K562 (cell line): ENCODE results near the gene RNMT. TPM values are rescaled to one million over a fixed set of nuclear protein-coding genes. Genes with fewer than 3 reads are reported as not detected.
"Not testable (repeated sequence)": the region's sequence is repeated elsewhere in the genome, so short reads cannot be mapped to it uniquely, and the experiment has no call there.

Source experiments
- ATAC-seq: fragments of 200-7000 bp; cut with Tn5 transposase; 3 replicates; pipeline ENCODE4 v1.9.1; 2020; ENCODE audit warnings: moderate library complexity
- BruUV-seq: library from RNA; stranded (reverse); fragments of 400-500 nt; replicated peaks from 2 replicates; lab custom pipeline; 2021; lab: Mats Ljungman, UMichigan
- CTCF ChIA-PET: fragments of 300-600 bp; formaldehyde crosslinking; extraction: SDS; loops from one replicate; lab custom pipeline; 2021; ENCODE audit warnings: low intra/inter-chr PET ratio; lab: Yijun Ruan, JAX
- POLR2A ChIA-PET: fragments of 300-600, 350-650 bp; sonication (Branson Sonifier 250); formaldehyde crosslinking; extraction: SDS; loops from one replicate; lab custom pipeline; 2021; ENCODE audit warnings: antibody characterized with exemption, inconsistent platforms; lab: Yijun Ruan, JAX
- DNase-seq, 4 experiments: peaks; one replicate each; pipeline versions ENCODE4 v3.0.0 to v3.0.0-alpha.2; 2011 to 2018; ENCODE audit warnings: low spot score in 3 of 4, mixed read lengths in 3 of 4; ENCODE audit errors: extremely low read depth in 1 of 4
- FAIRE-seq: peaks from 2 replicates; lab custom pipeline; 2011; peaks lifted over from hg19 to GRCh38; lab: Jason Lieb, UNC
- H2AFZ ChIP-seq: 2 replicates; pipeline ENCODE4 v1.6.0; 2011; ENCODE audit warnings: low read depth, low read length, control low read depth, inconsistent platforms
- H3K27ac ChIP-seq: fragments of 200-600 bp; 3 replicates; pipeline ENCODE4 v1.8.0; 2011; ENCODE audit warnings: low read depth, mild to moderate bottlenecking, control low read depth, inconsistent platforms, low read length, moderate library complexity, mixed read lengths; ENCODE audit errors: extremely low read depth
- H3K27me3 ChIP-seq, 2 experiments: fragments of 300-600 bp in 1 of 2; 2 replicates in 1 of 2; 3 replicates in 1 of 2; pipeline versions ENCODE4 v1.6.0 to v1.8.0; 2011; ENCODE audit warnings: inconsistent platforms in 2 of 2, low read length in 2 of 2, mild to moderate bottlenecking in 1 of 2, mixed read lengths in 1 of 2, moderate library complexity in 1 of 2; ENCODE audit not compliant: control insufficient read depth in 2 of 2, insufficient read depth in 2 of 2
- H3K36me3 ChIP-seq: fragments of 300-600 bp; 3 replicates; pipeline ENCODE4 v1.8.0; 2011; ENCODE audit warnings: mild to moderate bottlenecking, low read length, inconsistent platforms; ENCODE audit not compliant: control insufficient read depth, insufficient read depth
- H3K4me1 ChIP-seq, 2 experiments: fragments of 200-600 bp in 1 of 2; replicated peaks in 1 of 2; 2 replicates in 1 of 2; 3 replicates in 1 of 2; pipeline versions ENCODE4 v1.5.1 to v1.8.0; 2011; ENCODE audit warnings: inconsistent platforms in 2 of 2, low read length in 2 of 2, mild to moderate bottlenecking in 1 of 2, mixed read lengths in 1 of 2, moderate library complexity in 1 of 2; ENCODE audit not compliant: control insufficient read depth in 2 of 2, insufficient read depth in 2 of 2
- H3K4me2 ChIP-seq: 2 replicates; pipeline ENCODE4 v1.6.1; 2011; ENCODE audit warnings: low read length, control low read depth, inconsistent platforms, mixed read lengths; ENCODE audit not compliant: insufficient read depth
- H3K4me3 ChIP-seq: fragments of 200-600 bp; sonication (generic), shearing (Covaris generic); 2 replicates; pipeline ENCODE4 v1.5.1; 2016; ENCODE audit warnings: control low read depth, inconsistent platforms
- H3K79me2 ChIP-seq: fragments of 200-600 bp; 3 replicates; pipeline ENCODE4 v1.8.0; 2011; ENCODE audit warnings: low read length, inconsistent platforms; ENCODE audit not compliant: control insufficient read depth, insufficient read depth
- H3K9ac ChIP-seq, 2 experiments: 2 replicates each; pipeline versions ENCODE4 v1.6.0 to v1.6.1; 2011; ENCODE audit warnings: low read depth in 2 of 2, low read length in 2 of 2, control low read depth in 1 of 2, inconsistent platforms in 1 of 2, mild to moderate bottlenecking in 1 of 2, mixed read lengths in 1 of 2; ENCODE audit not compliant: insufficient read depth in 1 of 2
- H3K9me1 ChIP-seq: one replicate; pipeline ENCODE4 v1.6.0; 2011; ENCODE audit warnings: inconsistent platforms, mild to moderate bottlenecking, low read length, moderate library complexity; ENCODE audit not compliant: control insufficient read depth, insufficient read depth
- H3K9me3 ChIP-seq: replicated peaks from 2 replicates; pipeline ENCODE4 v1.5.1; 2011; ENCODE audit warnings: low read depth, low read length, inconsistent platforms; ENCODE audit not compliant: control insufficient read depth, insufficient read depth
- H4K20me1 ChIP-seq: replicated peaks from 2 replicates; pipeline ENCODE4 v1.6.1; 2011; ENCODE audit warnings: low read length, inconsistent platforms, mixed read lengths; ENCODE audit not compliant: control insufficient read depth, insufficient read depth
- BRD4 ChIP-seq: fragments of 200-600 bp; sonication (generic); IDR thresholded peaks from 2 replicates; pipeline ENCODE4 v1.6.1; 2017; ENCODE audit warnings: inconsistent platforms
- NCOA1 ChIP-seq: fragments of 450-650 bp; IDR thresholded peaks from 2 replicates; pipeline ENCODE4 v1.6.1; 2016; ENCODE audit warnings: low read depth
- ZNF146 ChIP-seq: IDR thresholded peaks from one replicate; pipeline ENCODE4 v1.6.1; 2018; ENCODE audit warnings: missing compliant biosample characterization; ENCODE audit not compliant: unreplicated experiment
- WGBS: fragments of 100-300 bp; shearing (Covaris generic); methylation state at CpG from one replicate; pipeline ENCODE4 v1.1.6; 2016; ENCODE audit warnings: low coverage, mixed read lengths; ENCODE audit not compliant: insufficient coverage; ENCODE audit errors: missing lambda C conversion rate; 5-methylcytosine and 5-hydroxymethylcytosine counted together
- in situ Hi-C: fragments of 300-500 bp; cut with MboI; formaldehyde crosslinking; loops from 4 replicates; pipeline ENCODE4 v1.15.0; 2018; ENCODE audit warnings: inconsistent platforms, mixed read lengths
- intact Hi-C: fragments of 100-400 bp; cut with micrococcal nuclease; formaldehyde crosslinking; loops from 2 replicates; pipeline ENCODE4 v1.14.2; 2022
- polyA plus RNA-seq, 8 experiments: library from polyadenylated mRNA; depleted of rRNA in 4 of 8; stranded (reverse) in 5 of 8; unstranded in 3 of 8; fragments of >200 nt; fragmentation: Nextera tagmentation in 2 of 8; fragmentation: Illumina TruSeq in 1 of 8; extraction: Ambion mirVana in 2 of 8; extraction: Trizol in 1 of 8; gene quantifications; 2 replicates each; pipeline versions ENCODE4 v1.2.1 to v1.2.3, GENCODE V29; 2011 to 2014; ENCODE audit warnings: inconsistent platforms in 1 of 8, missing spikeins in 1 of 8
- total RNA-seq, 7 experiments: library from RNA; depleted of rRNA in 6 of 7; stranded (reverse); fragments of >200 nt in 6 of 7; fragmentation: Illumina TruSeq in 2 of 7; extraction: Trizol in 2 of 7; gene quantifications; 2 replicates each; pipeline versions ENCODE4 v1.2.1 to v1.2.3, GENCODE V29; 2011 to 2021; ENCODE audit warnings: low replicate concordance in 1 of 7

RNMT gene
- total and polyA plus RNA-seq, 9 of the 15 experiments (the other 6 are each of a cell fraction or from before 2014, with no cell fraction given) = 20.2 to 63.4 (median 34.1) TPM

DNA sequence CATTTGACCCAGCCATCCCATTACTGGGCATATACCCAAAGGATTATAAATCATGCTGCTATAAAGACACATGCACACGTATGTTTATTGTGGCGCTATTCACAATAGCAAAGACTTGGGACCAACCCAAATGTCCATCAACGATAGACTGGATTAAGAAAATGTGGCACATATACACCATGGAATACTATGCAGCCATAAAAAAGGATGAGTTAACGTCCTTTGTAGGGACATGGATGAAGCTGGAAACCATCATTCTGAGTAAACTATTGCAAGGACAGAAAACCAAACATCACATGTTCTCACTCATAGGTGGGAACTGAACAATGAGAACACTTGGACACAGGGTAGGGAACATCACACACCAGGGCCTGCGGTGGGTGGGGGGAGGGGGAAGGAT is 31.1 kb upstream of the RNMT start:
- BruUV-seq, intact Hi-C loops, H3K9me1 ChIP-seq, H3K36me3 ChIP-seq, H2AFZ ChIP-seq, H3K4me3 ChIP-seq, ATAC-seq, H3K27me3 ChIP-seq, H3K9ac ChIP-seq, POLR2A ChIA-PET, H3K27ac ChIP-seq, H3K4me1 ChIP-seq, H3K4me2 ChIP-seq, FAIRE-seq, H3K9me3 ChIP-seq, DNase-seq, CTCF ChIA-PET, H4K20me1 ChIP-seq, in situ Hi-C loops: not testable (repeated sequence)
- peaks cover 52% of the 10 kb centered on the region for H3K79me2 ChIP-seq
- peak; percentile 43 for TF ChIP-seq ZNF146 (CRISPR knock-in tag)
- WGBS = 73% methylated on average over 2 of the region's 5 CpGs

DNA sequence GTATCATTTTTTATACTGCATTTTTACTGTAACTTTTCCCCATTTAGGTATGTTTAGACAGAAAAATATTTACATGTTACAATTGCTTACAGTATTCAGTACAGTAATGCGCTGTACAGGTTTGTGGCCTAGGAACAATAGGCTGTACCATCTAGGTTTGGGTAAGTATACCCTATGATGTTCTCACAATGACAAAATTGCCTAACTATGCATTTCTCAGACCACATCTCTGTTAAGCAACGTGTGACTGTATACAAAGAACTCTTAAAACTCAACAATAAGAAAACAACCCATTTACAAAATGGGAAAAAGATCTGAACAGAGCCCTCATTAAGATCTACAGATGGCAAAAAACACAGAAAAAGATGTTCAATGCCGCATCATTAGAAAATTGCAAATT is 29.5 kb upstream of the RNMT start:
- no peak overlapping the region for H3K27ac ChIP-seq
- 75% methylated on average over 3 of the region's 3 CpGs for WGBS
- no peak overlapping the region for H2AFZ ChIP-seq
- no peak for FAIRE-seq
- no peaks in the 10 kb centered on the region for H3K36me3 ChIP-seq
- no peaks in the 10 kb centered on the region; the same call in 1 of the 2 replicates for H3K9me3 ChIP-seq
- TF ChIP-seq BRD4 (no peak), NCOA1 (no peak)
- H3K4me3 ChIP-seq = no peak overlapping the region
- no peaks in the 10 kb centered on the region for H3K27me3 ChIP-seq
- H3K4me1 ChIP-seq = no peaks in the 10 kb centered on the region
- no peak for ATAC-seq
- DNase-seq = no peak
- intact Hi-C loops (no loop called here), in situ Hi-C loops (no loop called here)
- H3K9me1 ChIP-seq = no peaks in the 10 kb centered on the region
- CTCF ChIA-PET = no interaction called here
- H4K20me1 ChIP-seq = no peaks in the 10 kb centered on the region
- BruUV-seq = no TSS peak
- peaks cover 59% of the 10 kb centered on the region for H3K79me2 ChIP-seq
- no peak overlapping the region for H3K4me2 ChIP-seq
- POLR2A ChIA-PET = no interaction called here
- H3K9ac ChIP-seq = no peak overlapping the region
